ENCODE measurements around the gene INPPL1.

- no peak for TF ChIP-seq MAX (IDR thresholded peaks at IDR 0.05; ENCODE audit: low read depth, low read length)
- no peak for TF ChIP-seq MYC (IDR thresholded peaks at IDR 0.05; ENCODE audit: low read depth, low read length)
- no peak for TF ChIP-seq CTCF (IDR thresholded peaks at IDR 0.05; ENCODE audit: low read depth, low read length)
Observed at GRCh38 chr11:72245263-72245816, 20.8 kb downstream of the INPPL1 start.

All from NB4 (cell line).